GM19328 (cell line): ENCODE data around the gene FOXK1.

Experiments used
- ATAC-seq: cut with Tn5 transposase; IDR thresholded peaks from one replicate; pipeline ENCODE4 v1.9.1; 2021; ENCODE audit warnings: mild to moderate bottlenecking, moderate library complexity; ENCODE audit not compliant: unreplicated experiment

The FOXK1 gene

DNA sequence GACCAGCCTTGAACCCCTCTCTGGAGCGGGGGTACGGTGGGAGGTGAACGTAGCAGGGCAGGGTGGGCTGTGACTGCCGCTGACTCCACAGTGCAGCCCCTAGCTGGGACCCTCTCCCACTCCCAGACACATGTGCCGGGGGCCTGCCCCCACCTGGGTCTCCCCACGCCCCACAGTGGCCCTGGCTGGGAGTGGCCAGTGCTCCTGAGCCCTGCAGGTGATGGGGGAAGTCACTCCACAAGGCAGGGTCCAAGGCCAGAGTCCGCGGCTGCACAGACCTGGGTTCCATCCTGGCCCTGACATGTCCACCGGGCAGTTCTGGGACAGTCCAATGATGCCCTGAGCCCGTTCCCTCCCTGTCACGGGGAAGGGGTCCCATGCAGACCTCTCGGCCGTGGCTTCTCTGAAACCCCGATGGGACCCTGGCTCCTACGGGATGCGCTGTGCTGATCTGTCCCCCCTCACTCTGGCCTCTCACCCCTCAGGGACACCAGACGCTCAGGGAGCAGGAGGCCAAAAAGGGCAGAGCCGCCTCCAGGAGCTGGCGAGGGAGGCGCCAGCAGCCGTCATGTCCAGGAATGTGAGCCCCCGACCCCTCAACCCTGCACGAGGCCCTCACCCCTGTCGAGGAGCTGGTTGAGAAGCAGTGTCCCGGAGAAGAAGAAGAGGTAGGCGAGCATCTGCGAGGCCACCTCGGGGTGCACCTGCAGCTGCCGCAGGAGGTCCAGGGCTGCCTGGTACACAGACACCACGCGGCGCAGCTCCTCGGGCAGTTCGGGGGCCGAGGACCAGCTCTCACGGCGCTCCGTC, 133.7 kb downstream of the FOXK1 start:
- ATAC-seq: no peak

- ATAC-seq: no peak
These were observed 134.5 kb downstream of the FOXK1 start for GRCh38 chr7:4816419-4817080.

GRCh38 chr7:4817178-4817901, 135.2 kb downstream of the FOXK1 start:
- ATAC-seq: no peak

GRCh38 chr7:4818000-4818794, 136.1 kb downstream of the FOXK1 start:
- ATAC-seq: no peak

GRCh38 chr7:4819560-4820404, 137.7 kb downstream of the FOXK1 start:
- ATAC-seq: no peak

DNA sequence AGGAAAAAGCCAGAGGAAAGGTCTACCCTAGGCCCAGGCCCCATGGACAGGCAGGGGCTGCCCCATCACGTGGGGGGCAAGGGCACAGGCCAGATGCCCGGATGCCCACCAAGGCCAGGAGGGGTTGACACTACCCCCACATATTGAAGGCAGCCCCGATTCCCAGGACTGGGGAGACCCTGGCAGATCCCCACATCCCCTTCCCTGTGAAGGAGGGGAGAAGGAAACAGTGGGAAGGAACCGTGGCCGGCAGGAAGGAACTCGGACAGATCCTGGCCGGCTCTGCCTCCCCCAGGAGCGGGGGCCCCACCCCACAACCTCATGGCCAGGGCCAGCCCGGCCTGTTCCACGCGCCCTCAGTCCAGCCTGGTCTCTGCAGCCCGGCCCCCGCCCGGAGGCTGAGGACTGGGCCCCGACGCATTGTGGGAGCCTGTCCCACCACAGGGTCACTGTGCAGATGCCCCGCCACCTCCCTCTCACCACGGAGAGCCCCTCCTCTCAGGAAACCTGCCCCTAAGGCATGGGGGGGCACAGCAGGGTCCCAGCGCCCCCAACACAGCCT, 138.4 kb downstream of the FOXK1 start:
- no peak for ATAC-seq
